ENCODE results near the gene COA3.

GRCh38 chr17:42841975-42842685 is 43.6 kb upstream of the COA3 start:
- TF ChIP-seq CTCF (IDR thresholded peaks at IDR 0.05) (no peak), POLR2A (IDR thresholded peaks at IDR 0.05) (no peak)
